ENCODE data around the gene SRMS. TPM values are rescaled to one million over a fixed set of nuclear protein-coding genes. Genes with fewer than 3 reads are reported as not detected.

SRMS gene
- total and polyA plus RNA-seq, 2 donors from 2014 or later = 0.38 TPM; not detected in 1

GRCh38 chr20:63565021-63565698 lies 17.6 kb upstream of the SRMS start:
- no peaks in the 10 kb centered on the region for H3K27me3 ChIP-seq (ENCODE audit: control insufficient read depth, insufficient read depth, low read length)
- H3K27ac ChIP-seq (ENCODE audit: low read depth in 2 of 2, low read length in 2 of 2) = no peak overlapping the region
- H3K4me3 ChIP-seq (ENCODE audit: low read length in 3 of 3) = no peak overlapping the region
- FAIRE-seq (no peak), DNase-seq (no peak)
- H3K36me3 ChIP-seq (ENCODE audit: control insufficient read depth in 2 of 3, insufficient read depth in 3 of 3, low read length in 3 of 3) = peaks cover 0 to 3% (median 0%) of the 10 kb centered on the region in 3 donors
- no peaks in the 10 kb centered on the region for H3K4me1 ChIP-seq (ENCODE audit: control insufficient read depth in 2 of 3, insufficient read depth in 2 of 3, low read depth in 1 of 3, low read length in 3 of 3)
- intact Hi-C loops (cut with DNase I) = no loop called here
- no peak for TF ChIP-seq CTCF (IDR thresholded peaks at IDR 0.05; ENCODE audit: borderline replicate concordance, extremely low read depth, insufficient read depth)
- H3K9ac ChIP-seq (ENCODE audit: low read length in 3 of 3) = no peak overlapping the region
- no peaks in the 10 kb centered on the region for H3K9me3 ChIP-seq (ENCODE audit: control insufficient read depth in 2 of 3, insufficient read depth in 1 of 3, low read length in 3 of 3)

GRCh38 chr20:63564036-63564810 lies 16.7 kb upstream of the SRMS start:
- FAIRE-seq = no peak
- intact Hi-C loops (cut with DNase I) = no loop called here
- H3K4me1 ChIP-seq (ENCODE audit: control insufficient read depth in 2 of 3, insufficient read depth in 2 of 3, low read depth in 1 of 3, low read length in 3 of 3) = no peaks in the 10 kb centered on the region

GRCh38 chr20:63563225-63563935 lies 15.8 kb upstream of the SRMS start:
- H3K4me3 ChIP-seq (ENCODE audit: low read length in 3 of 3) = no peak overlapping the region
- intact Hi-C loops (cut with DNase I) = no loop called here
- FAIRE-seq (no peak), DNase-seq (no peak)
- H3K27ac ChIP-seq (ENCODE audit: low read depth in 2 of 2, low read length in 2 of 2) = no peak overlapping the region
- H3K27me3 ChIP-seq (ENCODE audit: control insufficient read depth, insufficient read depth, low read length) = no peaks in the 10 kb centered on the region
- no peaks in the 10 kb centered on the region for H3K4me1 ChIP-seq (ENCODE audit: control insufficient read depth in 2 of 3, insufficient read depth in 2 of 3, low read depth in 1 of 3, low read length in 3 of 3)
- no peak overlapping the region for H3K9ac ChIP-seq (ENCODE audit: low read length in 3 of 3)
- no peak for TF ChIP-seq CTCF (IDR thresholded peaks at IDR 0.05; ENCODE audit: borderline replicate concordance, extremely low read depth, insufficient read depth)
- H3K36me3 ChIP-seq (ENCODE audit: control insufficient read depth in 2 of 3, insufficient read depth in 3 of 3, low read length in 3 of 3) = peaks cover 0 to 3% (median 0%) of the 10 kb centered on the region in 3 donors
- H3K9me3 ChIP-seq (ENCODE audit: control insufficient read depth in 2 of 3, insufficient read depth in 1 of 3, low read length in 3 of 3) = no peaks in the 10 kb centered on the region

More at GRCh38 chr20:63564036-63564810, 16.7 kb upstream of the SRMS start:
- no peak for DNase-seq
- Histone ChIP-seq H3K9ac (ENCODE audit: low read length in 3 of 3) (no peak overlapping the region), H3K36me3 (ENCODE audit: control insufficient read depth in 2 of 3, insufficient read depth in 3 of 3, low read length in 3 of 3) (peaks cover 0 to 3% (median 0%) of the 10 kb centered on the region in 3 donors), H3K27ac (ENCODE audit: low read depth in 2 of 2, low read length in 2 of 2) (no peak overlapping the region), H3K9me3 (ENCODE audit: control insufficient read depth in 2 of 3, insufficient read depth in 1 of 3, low read length in 3 of 3) (no peaks in the 10 kb centered on the region), H3K27me3 (ENCODE audit: control insufficient read depth, insufficient read depth, low read length) (no peaks in the 10 kb centered on the region), H3K4me3 (ENCODE audit: low read length in 3 of 3) (no peak overlapping the region)
- no peak for TF ChIP-seq CTCF (IDR thresholded peaks at IDR 0.05; ENCODE audit: borderline replicate concordance, extremely low read depth, insufficient read depth)
